WERI-Rb-1 (cell line): Measurements from ENCODE around the gene TRIP11.

ENCODE experiments used
- DNase-seq: peaks from one replicate; pipeline ENCODE4 v3.0.0-alpha.2; 2020
- H3K27ac ChIP-seq: fragments of 250-450 bp; sonication (Bioruptor Pico); 2 replicates; pipeline ENCODE4 v1.5.1; 2020; ENCODE audit warnings: mild to moderate bottlenecking, moderate library complexity
- H3K27me3 ChIP-seq: fragments of 250-450 bp; sonication (Bioruptor Pico); 2 replicates; pipeline ENCODE4 v1.5.1; 2021; ENCODE audit warnings: mild to moderate bottlenecking, low read depth, moderate library complexity; ENCODE audit not compliant: insufficient read depth, severe bottlenecking
- H3K36me3 ChIP-seq: fragments of 250-450 bp; sonication (Bioruptor Pico); 2 replicates; pipeline ENCODE4 v1.5.1; 2020; ENCODE audit warnings: mild to moderate bottlenecking, moderate library complexity
- H3K4me3 ChIP-seq: 2 replicates; pipeline ENCODE4 v1.5.1; 2011; ENCODE audit warnings: low read depth, mild to moderate bottlenecking, control low read depth, low read length
- H3K9me3 ChIP-seq: fragments of 250-450 bp; sonication (Bioruptor Pico); 2 replicates; pipeline ENCODE4 v1.5.1; 2021; ENCODE audit warnings: mild to moderate bottlenecking, moderate library complexity; ENCODE audit not compliant: severe bottlenecking
- CTCF ChIP-seq: IDR thresholded peaks from 2 replicates; pipeline ENCODE4 v1.5.1; 2011; ENCODE audit warnings: low read depth, mild to moderate bottlenecking, control low read depth, inconsistent platforms, low read length

TRIP11 gene

GRCh38 chr14:91945751-91946621 lies 93.9 kb downstream of the TRIP11 start:
- no peaks in the 10 kb centered on the region for H3K27me3 ChIP-seq
- H3K4me3 ChIP-seq = no peak overlapping the region
- no peak for TF ChIP-seq CTCF
- no peaks in the 10 kb centered on the region for H3K9me3 ChIP-seq
- H3K36me3 ChIP-seq = no peaks in the 10 kb centered on the region
- DNase-seq = no peak
- no peak overlapping the region for H3K27ac ChIP-seq

- no peak overlapping the region for H3K4me3 ChIP-seq
- H3K27ac ChIP-seq = no peak overlapping the region
- DNase-seq = no peak
- no peak for TF ChIP-seq CTCF
- H3K36me3 ChIP-seq = no peaks in the 10 kb centered on the region
- no peaks in the 10 kb centered on the region for H3K27me3 ChIP-seq
- H3K9me3 ChIP-seq = no peaks in the 10 kb centered on the region
Measured at GRCh38 chr14:91942946-91943345, 96.9 kb downstream of the TRIP11 start.

GRCh38 chr14:91942128-91942527 lies 97.7 kb downstream of the TRIP11 start:
- no peaks in the 10 kb centered on the region for H3K9me3 ChIP-seq
- DNase-seq = no peak
- no peak overlapping the region for H3K27ac ChIP-seq
- no peaks in the 10 kb centered on the region for H3K27me3 ChIP-seq
- no peak for TF ChIP-seq CTCF
- no peaks in the 10 kb centered on the region for H3K36me3 ChIP-seq
- no peak overlapping the region for H3K4me3 ChIP-seq

- Histone ChIP-seq H3K4me3 (no peak overlapping the region), H3K9me3 (no peaks in the 10 kb centered on the region), H3K27me3 (no peaks in the 10 kb centered on the region), H3K36me3 (no peaks in the 10 kb centered on the region), H3K27ac (no peak overlapping the region)
- no peak for DNase-seq
- TF ChIP-seq CTCF = no peak
Measured at GRCh38 chr14:91940209-91940608, 99.7 kb downstream of the TRIP11 start.

GRCh38 chr14:91935586-91935985 lies 104.3 kb downstream of the TRIP11 start:
- Histone ChIP-seq H3K9me3 (no peaks in the 10 kb centered on the region), H3K4me3 (no peak overlapping the region), H3K27me3 (no peaks in the 10 kb centered on the region), H3K27ac (no peak overlapping the region), H3K36me3 (no peaks in the 10 kb centered on the region)
- no peak for TF ChIP-seq CTCF
- DNase-seq = no peak
